ENCODE data around the gene ABCA8. TPM values are rescaled to one million over a fixed set of nuclear protein-coding genes. Genes with fewer than 3 reads are reported as not detected.

Gene ABCA8
- total RNA-seq, 1 experiment from 2014 or later: not detected

DNA sequence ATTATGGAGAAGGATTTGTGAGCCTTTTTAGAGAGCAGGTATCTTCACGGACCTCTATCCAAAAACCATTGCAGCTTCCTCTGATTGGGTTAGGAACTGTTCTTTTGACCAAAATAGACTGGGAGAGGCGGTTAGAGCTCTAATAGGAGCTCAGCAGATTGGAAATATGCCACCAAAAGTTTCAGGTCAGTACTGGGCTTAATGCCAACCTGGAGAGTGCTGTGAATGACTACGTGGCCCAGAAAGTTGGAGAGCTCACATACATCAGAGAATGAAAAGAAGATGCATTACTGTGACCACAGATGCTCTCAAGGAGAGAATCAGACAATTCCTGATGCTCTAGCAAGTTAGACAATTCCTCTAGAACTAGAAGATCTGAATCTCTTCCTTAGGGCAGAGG, 86.5 kb downstream of the ABCA8 start:
- no peak overlapping the region for H3K4me2 ChIP-seq (ENCODE audit: insufficient read depth, insufficient read length, low read length)
- no peak overlapping the region for H4K91ac ChIP-seq (ENCODE audit: insufficient read length, low read depth, low read length)
- no peak overlapping the region for H3K56ac ChIP-seq (ENCODE audit: insufficient read length, low read depth, low read length)
- H3K79me1 ChIP-seq (ENCODE audit: insufficient read depth, low read depth, low read length, poor library complexity, severe bottlenecking): no peaks in the 10 kb centered on the region
- H2BK15ac ChIP-seq (ENCODE audit: low read depth, low read length): no peak overlapping the region
- no peak overlapping the region for H2BK5ac ChIP-seq (ENCODE audit: insufficient read length, low read length)
- H3K79me2 ChIP-seq (ENCODE audit: insufficient read depth, low read length): no peaks in the 10 kb centered on the region
- no peak overlapping the region for H4K8ac ChIP-seq (replicated peaks; ENCODE audit: insufficient read length, low read depth, low read length)
- Mint-ChIP-seq H3K4me1 (no peaks in the 10 kb centered on the region), H3K4me3 (no peak overlapping the region), H3K27ac (no peak overlapping the region; a peak in 1 of 7 replicates), H3K36me3 (ENCODE audit: insufficient read depth in 1 of 3, low read depth in 3 of 3) (no peaks in the 10 kb centered on the region), H3K27me3 (ENCODE audit: low read depth) (no peaks in the 10 kb centered on the region), H3K9me3 (no peaks in the 10 kb centered on the region)
- no peak overlapping the region for H2BK20ac ChIP-seq (ENCODE audit: low read depth, low read length, poor library complexity, severe bottlenecking)
- H3K9ac ChIP-seq (ENCODE audit: extremely low read depth, insufficient read length, low read length): no peak overlapping the region
- no peak overlapping the region for H3T11ph ChIP-seq (ENCODE audit: low read length)
- no peak overlapping the region for H2BK12ac ChIP-seq (ENCODE audit: insufficient read length, low read depth, low read length)
- H3K14ac ChIP-seq (ENCODE audit: insufficient read depth, low read length): no peak overlapping the region
- no peaks in the 10 kb centered on the region for H4K20me1 ChIP-seq (ENCODE audit: control insufficient read depth, insufficient read depth, insufficient read length)
- no peak overlapping the region for H2BK120ac ChIP-seq (ENCODE audit: low read depth, low read length, poor library complexity, severe bottlenecking)
- no CpG with 5 or more reads among the region's 3 CpGs for WGBS (ENCODE audit: extremely low coverage, insufficient read length, low lambda C conversion rate)
- H2AK5ac ChIP-seq (ENCODE audit: insufficient read length, low read length): no peak overlapping the region
- H3K4me1 ChIP-seq (ENCODE audit: insufficient read depth, low read length): no peaks in the 10 kb centered on the region
- H3K27ac ChIP-seq (ENCODE audit: insufficient read length, low read depth, low read length): no peak overlapping the region
- TF ChIP-seq, protein P1, sequence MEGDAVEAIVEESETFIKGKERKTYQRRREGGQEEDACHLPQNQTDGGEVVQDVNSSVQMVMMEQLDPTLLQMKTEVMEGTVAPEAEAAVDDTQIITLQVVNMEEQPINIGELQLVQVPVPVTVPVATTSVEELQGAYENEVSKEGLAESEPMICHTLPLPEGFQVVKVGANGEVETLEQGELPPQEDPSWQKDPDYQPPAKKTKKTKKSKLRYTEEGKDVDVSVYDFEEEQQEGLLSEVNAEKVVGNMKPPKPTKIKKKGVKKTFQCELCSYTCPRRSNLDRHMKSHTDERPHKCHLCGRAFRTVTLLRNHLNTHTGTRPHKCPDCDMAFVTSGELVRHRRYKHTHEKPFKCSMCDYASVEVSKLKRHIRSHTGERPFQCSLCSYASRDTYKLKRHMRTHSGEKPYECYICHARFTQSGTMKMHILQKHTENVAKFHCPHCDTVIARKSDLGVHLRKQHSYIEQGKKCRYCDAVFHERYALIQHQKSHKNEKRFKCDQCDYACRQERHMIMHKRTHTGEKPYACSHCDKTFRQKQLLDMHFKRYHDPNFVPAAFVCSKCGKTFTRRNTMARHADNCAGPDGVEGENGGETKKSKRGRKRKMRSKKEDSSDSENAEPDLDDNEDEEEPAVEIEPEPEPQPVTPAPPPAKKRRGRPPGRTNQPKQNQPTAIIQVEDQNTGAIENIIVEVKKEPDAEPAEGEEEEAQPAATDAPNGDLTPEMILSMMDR (conservative IDR thresholded peaks at IDR 0.05): no peak
- H4K5ac ChIP-seq (ENCODE audit: insufficient read length, low read depth, low read length): no peak overlapping the region
- no peak overlapping the region for H3K4ac ChIP-seq (ENCODE audit: low read depth, low read length)
- H3K9me3 ChIP-seq (ENCODE audit: control insufficient read depth, low read depth, low read length): no peaks in the 10 kb centered on the region
- H3K27me3 ChIP-seq (ENCODE audit: insufficient read depth, low read length): no peaks in the 10 kb centered on the region
- H3K23ac ChIP-seq (ENCODE audit: insufficient read length, low read depth, low read length): no peak overlapping the region
- no peak overlapping the region for H3K18ac ChIP-seq (ENCODE audit: insufficient read length, low read depth, low read length)
- H3K23me2 ChIP-seq (ENCODE audit: insufficient read length, low read depth, low read length, poor library complexity, severe bottlenecking): no peaks in the 10 kb centered on the region
- no peak for DNase-seq
- no peak overlapping the region for H2AFZ ChIP-seq (ENCODE audit: low read length)

Measured in H9 (cell line).